Activated B cell treated with CpG ODN at 0.5 μM for 24 hours (primary cell): Measurements from ENCODE around the gene GALNT10. TPM values are rescaled to one million over a fixed set of nuclear protein-coding genes. Genes with fewer than 3 reads are reported as not detected.

Experiments
- ATAC-seq: fragments of 200-7000 bp; cut with Tn5 transposase; one replicate; pipeline ENCODE4 v1.10.0; 2021; ENCODE audit warnings: low read depth, mild to moderate bottlenecking, moderate library complexity
- CTCF ChIA-PET: fragments of 350-600 bp; sonication (Branson Sonifier 250); formaldehyde crosslinking; loops from one replicate; lab custom pipeline; 2021; ENCODE audit warnings: antibody characterized with exemption; lab: Charles Lee
- POLR2A ChIA-PET: fragments of 350-600 bp; sonication (Branson Sonifier 250); formaldehyde crosslinking; loops from one replicate; lab custom pipeline; 2021; ENCODE audit warnings: antibody characterized with exemption; lab: Charles Lee
- DNase-seq: peaks from one replicate; pipeline ENCODE4 v3.0.0; 2022
- H3K27ac Mint-ChIP-seq: one replicate; pipeline ENCODE4 v1.8.0; 2020; ENCODE audit warnings: mixed read lengths
- H3K27me3 Mint-ChIP-seq: one replicate; pipeline ENCODE4 v1.8.0; 2021; ENCODE audit warnings: mixed read lengths
- H3K36me3 Mint-ChIP-seq: one replicate; pipeline ENCODE4 v1.8.0; 2021; ENCODE audit warnings: low read depth, mixed read lengths
- H3K4me1 Mint-ChIP-seq: one replicate; pipeline ENCODE4 v1.8.0; 2021; ENCODE audit warnings: mixed read lengths
- H3K4me3 Mint-ChIP-seq: one replicate; pipeline ENCODE4 v1.8.0; 2020; ENCODE audit warnings: mild to moderate bottlenecking, mixed read lengths
- H3K9me3 Mint-ChIP-seq: one replicate; pipeline ENCODE4 v1.8.0; 2020; ENCODE audit warnings: mixed read lengths
- intact Hi-C: fragments of 100-400 bp; cut with micrococcal nuclease; formaldehyde crosslinking; loops from one replicate; pipeline ENCODE4 v1.15.1; 2024
- total RNA-seq: library from RNA; stranded (reverse); gene quantifications from 2 replicates; pipeline ENCODE4 v1.2.3, GENCODE V29; 2022
- TF ChIP-seq, protein P1 (sequence below): fragments of 200-600 bp; IDR thresholded peaks from one replicate; pipeline ENCODE4 v1.8.0; 2022; ENCODE audit warnings: antibody characterized with exemption, mild to moderate bottlenecking

The GALNT10 gene
- total RNA-seq, 1 donor from 2014 or later: 41.5 TPM

DNA sequence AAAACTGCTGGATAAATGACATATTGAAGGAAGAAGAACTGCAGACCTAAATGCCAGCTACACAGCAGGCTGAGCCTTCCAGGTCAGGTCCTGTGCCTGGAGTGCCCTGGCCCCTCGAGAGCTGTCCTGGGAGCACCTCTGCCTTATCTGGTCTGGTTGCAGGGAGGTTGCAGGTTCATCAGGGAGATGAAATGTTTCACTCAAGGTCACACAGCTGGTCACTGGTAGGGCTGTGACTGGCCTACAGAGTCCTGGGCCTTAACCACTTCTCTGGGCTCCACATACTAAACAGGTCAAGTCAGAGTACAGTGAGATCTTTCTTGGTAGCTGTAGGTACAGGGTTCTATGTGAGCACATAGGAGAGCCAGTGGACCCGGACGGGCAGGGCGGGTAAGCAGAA is 16.7 kb downstream of the GALNT10 start:
- Mint-ChIP-seq H3K27me3 (no peaks in the 10 kb centered on the region), H3K4me3 (no peak overlapping the region), H3K27ac (no peak overlapping the region), H3K4me1 (peaks cover 33% of the 10 kb centered on the region), H3K36me3 (peaks cover 60% of the 10 kb centered on the region), H3K9me3 (peaks cover 4% of the 10 kb centered on the region)
- ATAC-seq (no peak), DNase-seq (no peak)
- intact Hi-C loops: no loop called here
- TF ChIP-seq, protein P1, sequence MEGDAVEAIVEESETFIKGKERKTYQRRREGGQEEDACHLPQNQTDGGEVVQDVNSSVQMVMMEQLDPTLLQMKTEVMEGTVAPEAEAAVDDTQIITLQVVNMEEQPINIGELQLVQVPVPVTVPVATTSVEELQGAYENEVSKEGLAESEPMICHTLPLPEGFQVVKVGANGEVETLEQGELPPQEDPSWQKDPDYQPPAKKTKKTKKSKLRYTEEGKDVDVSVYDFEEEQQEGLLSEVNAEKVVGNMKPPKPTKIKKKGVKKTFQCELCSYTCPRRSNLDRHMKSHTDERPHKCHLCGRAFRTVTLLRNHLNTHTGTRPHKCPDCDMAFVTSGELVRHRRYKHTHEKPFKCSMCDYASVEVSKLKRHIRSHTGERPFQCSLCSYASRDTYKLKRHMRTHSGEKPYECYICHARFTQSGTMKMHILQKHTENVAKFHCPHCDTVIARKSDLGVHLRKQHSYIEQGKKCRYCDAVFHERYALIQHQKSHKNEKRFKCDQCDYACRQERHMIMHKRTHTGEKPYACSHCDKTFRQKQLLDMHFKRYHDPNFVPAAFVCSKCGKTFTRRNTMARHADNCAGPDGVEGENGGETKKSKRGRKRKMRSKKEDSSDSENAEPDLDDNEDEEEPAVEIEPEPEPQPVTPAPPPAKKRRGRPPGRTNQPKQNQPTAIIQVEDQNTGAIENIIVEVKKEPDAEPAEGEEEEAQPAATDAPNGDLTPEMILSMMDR: no peak
- ChIA-PET CTCF (no interaction called here), POLR2A (no interaction called here)

DNA sequence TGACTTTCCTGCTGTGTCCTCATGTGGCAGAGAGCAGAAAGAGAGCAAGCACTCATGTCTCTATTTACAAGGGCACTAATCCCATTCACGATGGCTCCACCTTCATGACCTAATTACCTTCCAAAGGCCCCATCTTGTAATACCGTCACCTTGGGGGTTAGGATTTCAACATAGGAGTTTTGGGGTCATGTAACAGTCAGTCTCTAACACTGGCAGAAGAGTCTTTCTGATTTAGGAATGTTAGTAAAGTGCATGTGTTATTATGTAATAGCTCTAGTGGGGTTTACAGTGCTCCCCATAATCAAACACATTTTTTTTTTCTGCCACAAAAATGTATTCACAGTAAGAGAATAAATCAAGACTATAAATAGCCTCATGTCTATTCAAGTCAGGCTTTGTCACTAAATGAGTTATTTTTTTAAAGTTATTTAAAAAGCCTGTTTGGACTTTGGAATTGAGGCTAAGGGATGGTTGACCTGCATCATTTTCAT is 19.1 kb downstream of the GALNT10 start:
- H3K4me1 Mint-ChIP-seq: peaks cover 37% of the 10 kb centered on the region
- ChIA-PET CTCF (no interaction called here), POLR2A (no interaction called here)
- no peak overlapping the region for H3K27ac Mint-ChIP-seq
- intact Hi-C loops: no loop called here
- H3K36me3 Mint-ChIP-seq: peaks cover 59% of the 10 kb centered on the region
- no peak overlapping the region for H3K4me3 Mint-ChIP-seq
- ATAC-seq (no peak), DNase-seq (no peak)
- H3K27me3 Mint-ChIP-seq: no peaks in the 10 kb centered on the region
- peaks cover 4% of the 10 kb centered on the region for H3K9me3 Mint-ChIP-seq
- TF ChIP-seq, protein P1: no peak

DNA sequence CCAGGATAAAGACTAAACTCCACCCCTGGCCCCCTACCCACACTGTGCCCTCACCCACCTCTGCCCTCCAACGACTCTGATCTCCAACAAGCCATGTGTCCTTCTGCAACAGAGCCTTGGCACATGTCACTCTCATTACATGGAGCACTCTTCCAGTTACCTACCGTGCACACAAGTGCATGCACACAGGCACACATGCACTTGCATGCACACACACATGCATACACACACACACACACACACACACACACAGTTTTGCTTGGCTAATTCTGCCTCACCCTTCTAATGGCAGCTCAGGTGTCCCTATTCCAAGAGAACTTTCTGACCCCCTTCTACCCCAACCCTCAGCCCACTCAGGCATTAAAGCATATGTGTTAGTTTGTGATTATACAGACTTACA is 19.6 kb downstream of the GALNT10 start:
- intact Hi-C loops: no loop called here
- TF ChIP-seq, protein P1: no peak
- ChIA-PET CTCF (no interaction called here), POLR2A (no interaction called here)
- no peak overlapping the region for H3K4me3 Mint-ChIP-seq
- H3K27ac Mint-ChIP-seq: no peak overlapping the region
- ATAC-seq: no peak
- H3K36me3 Mint-ChIP-seq: peaks cover 54% of the 10 kb centered on the region
- no peaks in the 10 kb centered on the region for H3K27me3 Mint-ChIP-seq
- DNase-seq: no peak
- H3K4me1 Mint-ChIP-seq: peaks cover 42% of the 10 kb centered on the region
- peaks cover 4% of the 10 kb centered on the region for H3K9me3 Mint-ChIP-seq

DNA sequence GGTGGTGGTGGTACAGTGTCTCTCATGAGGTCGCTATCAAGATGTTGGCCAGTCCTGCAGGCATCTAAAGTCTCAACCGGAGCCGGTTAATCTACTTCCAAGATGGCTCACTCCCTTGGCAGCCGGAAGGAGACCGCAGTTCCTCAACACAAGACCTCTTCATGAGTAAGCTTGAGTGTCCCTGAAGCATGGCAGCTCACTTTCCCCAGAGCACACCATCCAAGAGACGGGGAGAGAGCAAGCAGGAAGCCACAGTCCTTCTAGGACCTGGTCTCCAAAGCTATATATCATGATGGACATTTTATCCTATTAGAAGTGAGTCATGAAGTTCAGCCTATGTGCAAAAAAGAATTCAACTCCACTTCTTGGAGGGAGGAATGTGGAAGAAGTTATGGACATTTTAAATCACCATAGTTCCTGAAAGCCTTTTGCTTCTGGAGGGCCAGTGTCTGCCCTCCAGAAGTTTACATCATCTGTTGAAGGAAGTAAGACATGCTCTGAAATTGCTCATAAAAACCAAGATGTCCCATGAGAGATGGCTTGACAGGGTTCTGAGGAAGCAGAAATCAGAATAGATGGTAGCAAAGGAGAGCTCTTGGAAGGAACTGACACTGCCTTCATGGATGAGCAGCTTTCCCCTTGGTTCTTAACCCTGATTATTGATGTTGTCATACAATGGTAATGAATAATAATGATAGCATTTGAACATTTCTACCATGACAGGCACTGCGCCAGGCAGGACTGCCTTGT is 21.3 kb downstream of the GALNT10 start:
- no peak overlapping the region for H3K27ac Mint-ChIP-seq
- peak; percentile 71 for ATAC-seq
- CTCF ChIA-PET: no interaction called here

DNA sequence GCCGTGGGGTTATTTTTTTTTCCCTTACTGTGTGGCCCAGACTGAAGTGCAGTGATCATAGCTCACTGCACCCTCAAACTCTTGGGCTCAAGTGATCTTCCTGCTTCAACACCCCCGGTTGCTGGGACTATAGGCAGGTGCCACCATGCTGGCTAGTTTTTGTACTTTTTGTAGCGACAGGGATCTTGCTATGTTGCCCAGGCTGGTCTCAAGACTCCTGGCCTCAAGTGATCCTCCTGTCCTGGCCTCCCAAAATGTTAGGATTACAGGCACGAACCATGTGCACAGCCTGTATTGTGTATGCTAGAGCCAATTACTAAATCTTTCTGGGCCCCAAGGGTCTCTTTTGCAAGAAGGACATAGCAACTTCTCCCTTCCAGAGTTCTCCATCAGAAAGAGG is 23.1 kb downstream of the GALNT10 start:
- ChIA-PET POLR2A (interaction anchor here (1.5 kb wide), 1 partner anchor 23 kb away, joined by 4 read pairs; the partner anchor contains the start of gene GALNT10), CTCF (no interaction called here)
- Mint-ChIP-seq H3K27ac (no peak overlapping the region), H3K4me1 (peaks cover 49% of the 10 kb centered on the region), H3K9me3 (peaks cover 4% of the 10 kb centered on the region), H3K27me3 (no peaks in the 10 kb centered on the region), H3K36me3 (peaks cover 39% of the 10 kb centered on the region), H3K4me3 (no peak overlapping the region)
- intact Hi-C loops: no loop called here
- TF ChIP-seq, protein P1: no peak
- ATAC-seq (no peak), DNase-seq (no peak)

More for the DNA sequence above, 21.3 kb downstream of the GALNT10 start:
- no peak for DNase-seq
- intact Hi-C loops: no loop called here
- TF ChIP-seq, protein P1: no peak
- Mint-ChIP-seq H3K27me3 (no peaks in the 10 kb centered on the region), H3K4me1 (peaks cover 48% of the 10 kb centered on the region), H3K4me3 (no peak overlapping the region), H3K9me3 (peaks cover 4% of the 10 kb centered on the region), H3K36me3 (peaks cover 46% of the 10 kb centered on the region)
- POLR2A ChIA-PET: no interaction called here
